Transverse colon (tissue), 4 donors: ENCODE results near the gene GALNT5. TPM values are rescaled to one million over a fixed set of nuclear protein-coding genes. Genes with fewer than 3 reads are reported as not detected.

Source experiments
- DNase-seq: peaks from one replicate; pipeline ENCODE4 v3.0.0-alpha.2; 2019
- H3K27ac ChIP-seq, 4 donors: fragments of 200-600 bp; sonication (generic); 2 replicates each; pipeline ENCODE4 v1.5.1; 2016 to 2018; ENCODE audit warnings: inconsistent platforms in 4 of 4
- H3K27me3 ChIP-seq: fragments of 200-600 bp; sonication (generic); 2 replicates; pipeline ENCODE4 v1.5.1; 2017; ENCODE audit warnings: inconsistent platforms
- H3K36me3 ChIP-seq, 4 donors: fragments of 200-600 bp; sonication (generic); 2 replicates each; pipeline ENCODE4 v1.5.1; 2017 to 2019; ENCODE audit warnings: inconsistent platforms in 4 of 4
- H3K4me1 ChIP-seq, 4 donors: fragments of 200-600 bp; sonication (generic); 2 replicates each; pipeline ENCODE4 v1.5.1; 2017 to 2020; ENCODE audit warnings: inconsistent platforms in 4 of 4
- H3K4me3 ChIP-seq, 4 donors: fragments of 200-600 bp; sonication (generic); 1 replicate in 1 of 4; 2 replicates in 3 of 4; pipeline versions ENCODE4 v1.5.1 to v1.6.1; 2017 to 2019; ENCODE audit warnings: inconsistent platforms in 4 of 4
- H3K9me3 ChIP-seq, 2 donors: fragments of 200-600 bp; sonication (generic); 2 replicates each; pipeline ENCODE4 v1.5.1; 2017 to 2019; ENCODE audit warnings: inconsistent platforms in 2 of 2
- EP300 ChIP-seq: sonication (generic); formaldehyde crosslinking; IDR thresholded peaks from one replicate; pipeline ENCODE4 v1.6.1; 2017; ENCODE audit warnings: antibody characterized with exemption, low read depth
- POLR2A ChIP-seq: fragments of 450-650 bp; IDR thresholded peaks from one replicate; pipeline ENCODE4 v1.6.1; 2016; ENCODE audit warnings: antibody characterized with exemption, mild to moderate bottlenecking, moderate library complexity
- POLR2AphosphoS5 ChIP-seq, 3 donors: sonication (generic); formaldehyde crosslinking; IDR thresholded peaks; one replicate each; pipeline ENCODE4 v1.6.1; 2016; ENCODE audit warnings: antibody characterized with exemption in 3 of 3
- WGBS, 2 donors: methylation state at CpG; one replicate each; pipeline ENCODE4 v1.1.5; 2018; ENCODE audit warnings: low coverage in 1 of 2; 5-methylcytosine and 5-hydroxymethylcytosine counted together
- in situ Hi-C, 4 donors: fragments of 200-750 bp; cut with MboI; loops; one replicate each; pipeline versions ENCODE4 v1.15.0 to v1.15.1; 2017; ENCODE audit warnings: low sequenced_read_pairs in 3 of 4, low pct_ligation_motif_present in 1 of 4, low pct_unique_long_range_greater_than_20kb in 1 of 4
- intact Hi-C: fragments of 100-400 bp; cut with DNase I; formaldehyde crosslinking; loops from one replicate; pipeline ENCODE4 v1.15.1; 2023; ENCODE audit warnings: low total_unique reads
- total RNA-seq, 4 donors: library from RNA; depleted of rRNA; stranded (reverse); fragments of >200 nt; gene quantifications; one replicate each; pipeline ENCODE4 v1.1.0, GENCODE V29; 2016
- TF ChIP-seq, protein P1 (sequence below), 5 experiments: fragments of 200-600 bp in 3 of 5; fragments of 450-650 bp in 2 of 5; sonication (generic) in 3 of 5; IDR thresholded peaks; 1 replicate in 2 of 5; 2 replicates in 3 of 5; pipeline ENCODE4 v1.5.1; 2016 to 2017; ENCODE audit warnings: antibody characterized with exemption in 5 of 5, inconsistent platforms in 3 of 5, mild to moderate bottlenecking in 2 of 5, moderate library complexity in 1 of 5

GALNT5 gene
- total RNA-seq, 4 donors from 2014 or later = 7.5 to 34.0 (median 14.0) TPM

DNA sequence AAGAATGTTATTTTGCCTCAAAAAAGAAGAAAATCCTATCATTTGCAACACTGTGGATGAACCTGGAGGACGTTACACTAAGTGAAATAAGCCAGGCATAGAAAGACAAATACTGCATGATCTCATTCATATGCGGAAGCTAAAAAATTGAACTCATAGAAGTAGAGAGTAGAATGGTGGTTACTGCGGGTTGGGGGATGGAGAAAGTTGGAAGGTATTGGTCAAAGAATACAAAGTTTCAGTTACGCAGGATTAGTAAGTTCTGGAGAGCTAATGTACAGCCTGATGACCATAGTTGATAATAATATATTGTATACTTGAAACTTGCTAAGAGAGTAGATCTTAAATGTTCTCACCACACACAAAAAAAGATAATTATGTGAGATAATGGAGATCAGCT is 5.0 kb upstream of the GALNT5 start:
- H3K9me3 ChIP-seq = no peaks in the 10 kb centered on the region
- TF ChIP-seq, protein P1, sequence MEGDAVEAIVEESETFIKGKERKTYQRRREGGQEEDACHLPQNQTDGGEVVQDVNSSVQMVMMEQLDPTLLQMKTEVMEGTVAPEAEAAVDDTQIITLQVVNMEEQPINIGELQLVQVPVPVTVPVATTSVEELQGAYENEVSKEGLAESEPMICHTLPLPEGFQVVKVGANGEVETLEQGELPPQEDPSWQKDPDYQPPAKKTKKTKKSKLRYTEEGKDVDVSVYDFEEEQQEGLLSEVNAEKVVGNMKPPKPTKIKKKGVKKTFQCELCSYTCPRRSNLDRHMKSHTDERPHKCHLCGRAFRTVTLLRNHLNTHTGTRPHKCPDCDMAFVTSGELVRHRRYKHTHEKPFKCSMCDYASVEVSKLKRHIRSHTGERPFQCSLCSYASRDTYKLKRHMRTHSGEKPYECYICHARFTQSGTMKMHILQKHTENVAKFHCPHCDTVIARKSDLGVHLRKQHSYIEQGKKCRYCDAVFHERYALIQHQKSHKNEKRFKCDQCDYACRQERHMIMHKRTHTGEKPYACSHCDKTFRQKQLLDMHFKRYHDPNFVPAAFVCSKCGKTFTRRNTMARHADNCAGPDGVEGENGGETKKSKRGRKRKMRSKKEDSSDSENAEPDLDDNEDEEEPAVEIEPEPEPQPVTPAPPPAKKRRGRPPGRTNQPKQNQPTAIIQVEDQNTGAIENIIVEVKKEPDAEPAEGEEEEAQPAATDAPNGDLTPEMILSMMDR (IDR thresholded peaks at IDR 0.05) = no peak
- TF ChIP-seq POLR2AphosphoS5 (IDR thresholded peaks at IDR 0.05) = no peak
- no peak for TF ChIP-seq EP300
- 79 to 88% methylated on average over 4 of the region's 4 CpGs for WGBS, 2 donors
- H3K27me3 ChIP-seq = no peaks in the 10 kb centered on the region
- intact Hi-C loops = no loop called here
- in situ Hi-C loops = no loop called here
- no peak for DNase-seq
- H3K27ac ChIP-seq = no peak overlapping the region
- H3K4me3 ChIP-seq = no peak overlapping the region
- peaks cover 0 to 31% (median 10%) of the 10 kb centered on the region in 4 donors for H3K4me1 ChIP-seq
- H3K36me3 ChIP-seq = no peaks in the 10 kb centered on the region

DNA sequence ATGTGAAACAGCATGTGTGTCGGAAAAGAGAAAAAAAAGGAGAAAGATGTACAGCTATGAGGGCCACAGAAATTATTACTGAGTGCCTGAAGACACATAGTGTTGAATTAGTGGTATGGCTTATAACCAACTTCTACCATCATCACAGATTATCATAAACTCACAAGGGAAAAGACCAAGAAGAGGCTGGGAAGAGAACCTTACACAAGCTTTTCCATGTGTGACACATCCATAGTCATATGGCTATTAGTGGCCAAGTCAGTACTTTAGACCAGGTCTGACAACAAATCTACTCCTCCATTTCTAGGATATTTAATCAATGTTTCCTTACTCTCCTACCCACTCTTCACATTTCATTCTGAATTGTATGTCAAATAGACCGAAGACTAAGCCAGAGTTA is 3.5 kb upstream of the GALNT5 start:
- no peak overlapping the region for H3K4me3 ChIP-seq
- no peak for DNase-seq
- H3K27me3 ChIP-seq = no peaks in the 10 kb centered on the region
- peaks cover 0 to 33% (median 11%) of the 10 kb centered on the region in 4 donors for H3K4me1 ChIP-seq
- TF ChIP-seq EP300 (no peak), POLR2A (no peak), POLR2AphosphoS5 (IDR thresholded peaks at IDR 0.05) (no peak)
- TF ChIP-seq, protein P1 (IDR thresholded peaks at IDR 0.05) = no peak
- WGBS, 2 donors = 87 to 88% methylated on average over 2 of the region's 2 CpGs
- H3K27ac ChIP-seq = no peak overlapping the region
- no peaks in the 10 kb centered on the region for H3K9me3 ChIP-seq
- in situ Hi-C loops (no loop called here), intact Hi-C loops (no loop called here)
- H3K36me3 ChIP-seq = no peaks in the 10 kb centered on the region

DNA sequence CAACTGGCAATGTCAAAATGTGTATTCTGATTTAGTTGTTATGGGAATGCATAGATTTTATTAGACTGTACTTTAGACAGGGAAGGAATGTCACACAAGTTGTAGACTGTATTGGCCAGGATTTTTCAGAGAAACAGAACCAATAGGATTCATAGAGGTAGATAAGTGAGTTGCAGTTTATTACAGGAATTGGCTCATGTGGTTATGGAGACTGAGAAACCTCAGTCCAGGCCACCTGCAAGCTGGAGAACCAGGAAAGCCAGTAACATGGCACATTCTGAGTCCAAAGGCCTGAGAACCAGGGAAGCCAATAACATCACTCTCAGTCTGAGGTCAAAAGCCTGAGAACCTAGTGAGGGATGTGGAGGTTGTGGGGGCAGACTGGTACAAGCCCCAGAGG is 1.8 kb upstream of the GALNT5 start:
- H3K9me3 ChIP-seq = no peaks in the 10 kb centered on the region
- no peak for DNase-seq
- no peaks in the 10 kb centered on the region for H3K27me3 ChIP-seq
- peak overlapping the region in 3 of 4 donors; percentile 41 to 50 (median 42) for H3K27ac ChIP-seq
- H3K36me3 ChIP-seq = no peaks in the 10 kb centered on the region
- TF ChIP-seq, protein P1 (IDR thresholded peaks at IDR 0.05) = no peak
- TF ChIP-seq EP300 (no peak), POLR2A (no peak), POLR2AphosphoS5 (IDR thresholded peaks at IDR 0.05) (no peak)
- in situ Hi-C loops (no loop called here), intact Hi-C loops (no loop called here)
- no peak overlapping the region for H3K4me3 ChIP-seq
- H3K4me1 ChIP-seq = peaks cover 6 to 38% (median 17%) of the 10 kb centered on the region in 4 donors

DNA sequence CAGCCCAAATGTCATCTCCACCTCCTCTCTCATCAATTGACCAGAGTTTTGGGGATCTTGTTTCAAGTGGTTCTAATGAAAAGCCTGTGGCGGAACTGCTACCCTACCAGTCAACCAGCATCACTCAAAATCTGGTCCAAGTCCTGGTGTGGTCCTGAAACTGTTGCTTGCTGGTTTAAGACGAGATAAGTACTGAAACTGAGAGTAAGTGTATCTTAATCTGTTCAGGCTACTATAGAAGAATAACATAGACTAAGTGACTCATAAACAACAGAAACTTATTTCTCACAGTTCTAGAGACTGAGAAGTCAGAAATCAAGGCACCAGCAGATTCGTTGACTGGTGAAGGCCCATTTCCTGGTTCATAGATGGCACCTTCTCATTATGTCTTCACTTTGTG is 879 bp upstream of the GALNT5 start:
- 50 to 63% methylated on average over 1 to 3 of the region's 3 CpGs for WGBS, 2 donors
- Histone ChIP-seq H3K4me3 (no peak overlapping the region), H3K4me1 (peaks cover 10 to 38% (median 20%) of the 10 kb centered on the region in 4 donors), H3K27me3 (no peaks in the 10 kb centered on the region), H3K9me3 (no peaks in the 10 kb centered on the region), H3K27ac (peak overlapping the region in 3 of 4 donors; percentile 79 to 86 (median 84)), H3K36me3 (no peaks in the 10 kb centered on the region)
- in situ Hi-C loops (no loop called here), intact Hi-C loops (no loop called here)
- DNase-seq = no peak
- TF ChIP-seq POLR2A (no peak), POLR2AphosphoS5 (IDR thresholded peaks at IDR 0.05) (no peak), EP300 (no peak)
- TF ChIP-seq, protein P1 (IDR thresholded peaks at IDR 0.05) = no peak
